ENCODE data around the gene SETD7. TPM values are rescaled to one million over a fixed set of nuclear protein-coding genes. Genes with fewer than 3 reads are reported as not detected.

SETD7 gene
- total and polyA plus RNA-seq, 2 experiments from 2014 or later = 1.1 to 4.2 TPM

DNA sequence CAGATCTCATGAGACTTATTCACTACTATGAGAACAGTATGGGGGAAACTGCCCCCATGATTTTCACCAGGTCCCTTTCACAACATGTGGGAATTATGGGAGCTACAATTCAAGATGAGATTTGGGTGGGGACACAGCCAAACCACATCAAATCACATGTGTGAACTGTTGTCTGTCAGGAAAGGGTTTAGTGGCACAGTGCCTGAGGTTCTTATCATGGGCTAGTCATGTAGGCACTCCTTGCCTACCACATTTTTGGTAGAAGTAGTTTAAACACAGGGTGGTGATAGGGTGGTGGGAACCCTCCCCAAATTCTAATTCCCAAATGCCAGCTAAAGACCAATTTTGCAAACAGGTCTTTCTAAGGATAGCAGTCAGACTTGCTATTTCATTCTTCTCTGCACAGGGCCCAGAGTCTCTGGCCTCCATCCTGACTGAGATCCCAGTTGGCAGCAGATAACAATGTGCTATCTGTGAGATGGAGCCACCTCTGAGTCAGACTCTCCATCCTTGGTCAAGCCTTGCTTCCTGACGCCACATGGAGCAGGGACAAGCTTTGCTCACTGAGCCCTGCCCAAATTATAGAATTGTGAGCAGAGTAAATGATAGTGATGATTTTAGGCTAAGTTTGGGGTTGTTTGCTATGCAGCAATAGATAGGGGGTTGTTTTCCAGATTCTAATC, 33.5 kb upstream of the SETD7 start:
- Histone ChIP-seq H3K27ac (ENCODE audit: low read depth) (no peak overlapping the region), H3K36me3 (ENCODE audit: insufficient read depth) (no peaks in the 10 kb centered on the region), H3K27me3 (ENCODE audit: insufficient read depth) (no peaks in the 10 kb centered on the region), H3K4me3 (no peak overlapping the region), H3K9me2 (ENCODE audit: insufficient read depth) (peaks cover 9% of the 10 kb centered on the region), H3K4me2 (no peak overlapping the region), H2AFZ (no peak overlapping the region), H3K4me1 (ENCODE audit: insufficient read depth) (no peaks in the 10 kb centered on the region), H4K20me1 (replicated peaks; ENCODE audit: insufficient read depth) (no peaks in the 10 kb centered on the region), H3F3A (replicated peaks; ENCODE audit: low read depth) (no peaks in the 10 kb centered on the region), H3K79me2 (replicated peaks; ENCODE audit: insufficient read depth) (no peaks in the 10 kb centered on the region)
- Mint-ChIP-seq H3K4me1 (peaks cover 4% of the 10 kb centered on the region; the same call in 2 of the 3 replicates), H3K36me3 (ENCODE audit: low read depth) (no peaks in the 10 kb centered on the region), H3K27ac (no peak overlapping the region), H3K9me3 (no peaks in the 10 kb centered on the region), H3K4me3 (no peak overlapping the region), H3K27me3 (ENCODE audit: insufficient read depth, low read depth, poor library complexity) (peaks cover 3% of the 10 kb centered on the region)
- no peak for ATAC-seq
- no peak for DNase-seq (ENCODE audit: low spot score)
- no peak for TF ChIP-seq ZNF331 (CRISPR knock-in tag; IDR thresholded peaks at IDR 0.05; ENCODE audit: low read depth)
- TF ChIP-seq CTCF (conservative IDR thresholded peaks at IDR 0.05; ENCODE audit: low read depth in 2 of 2) = no peak
- no peak for TF ChIP-seq JUNB (IDR thresholded peaks at IDR 0.05; ENCODE audit: unreplicated experiment)
- TF ChIP-seq STAT1 (IDR thresholded peaks at IDR 0.05; ENCODE audit: unreplicated experiment) = no peak
- no peak for TF ChIP-seq EZH2phosphoT487 (IDR thresholded peaks at IDR 0.05; ENCODE audit: unreplicated experiment)
- TF ChIP-seq, protein P1, sequence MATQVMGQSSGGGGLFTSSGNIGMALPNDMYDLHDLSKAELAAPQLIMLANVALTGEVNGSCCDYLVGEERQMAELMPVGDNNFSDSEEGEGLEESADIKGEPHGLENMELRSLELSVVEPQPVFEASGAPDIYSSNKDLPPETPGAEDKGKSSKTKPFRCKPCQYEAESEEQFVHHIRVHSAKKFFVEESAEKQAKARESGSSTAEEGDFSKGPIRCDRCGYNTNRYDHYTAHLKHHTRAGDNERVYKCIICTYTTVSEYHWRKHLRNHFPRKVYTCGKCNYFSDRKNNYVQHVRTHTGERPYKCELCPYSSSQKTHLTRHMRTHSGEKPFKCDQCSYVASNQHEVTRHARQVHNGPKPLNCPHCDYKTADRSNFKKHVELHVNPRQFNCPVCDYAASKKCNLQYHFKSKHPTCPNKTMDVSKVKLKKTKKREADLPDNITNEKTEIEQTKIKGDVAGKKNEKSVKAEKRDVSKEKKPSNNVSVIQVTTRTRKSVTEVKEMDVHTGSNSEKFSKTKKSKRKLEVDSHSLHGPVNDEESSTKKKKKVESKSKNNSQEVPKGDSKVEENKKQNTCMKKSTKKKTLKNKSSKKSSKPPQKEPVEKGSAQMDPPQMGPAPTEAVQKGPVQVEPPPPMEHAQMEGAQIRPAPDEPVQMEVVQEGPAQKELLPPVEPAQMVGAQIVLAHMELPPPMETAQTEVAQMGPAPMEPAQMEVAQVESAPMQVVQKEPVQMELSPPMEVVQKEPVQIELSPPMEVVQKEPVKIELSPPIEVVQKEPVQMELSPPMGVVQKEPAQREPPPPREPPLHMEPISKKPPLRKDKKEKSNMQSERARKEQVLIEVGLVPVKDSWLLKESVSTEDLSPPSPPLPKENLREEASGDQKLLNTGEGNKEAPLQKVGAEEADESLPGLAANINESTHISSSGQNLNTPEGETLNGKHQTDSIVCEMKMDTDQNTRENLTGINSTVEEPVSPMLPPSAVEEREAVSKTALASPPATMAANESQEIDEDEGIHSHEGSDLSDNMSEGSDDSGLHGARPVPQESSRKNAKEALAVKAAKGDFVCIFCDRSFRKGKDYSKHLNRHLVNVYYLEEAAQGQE (IDR thresholded peaks at IDR 0.05; ENCODE audit: unreplicated experiment) = no peak
- no peak for TF ChIP-seq POLR2AphosphoS5 (IDR thresholded peaks at IDR 0.05; ENCODE audit: low read depth)
- TF ChIP-seq, protein P2, sequence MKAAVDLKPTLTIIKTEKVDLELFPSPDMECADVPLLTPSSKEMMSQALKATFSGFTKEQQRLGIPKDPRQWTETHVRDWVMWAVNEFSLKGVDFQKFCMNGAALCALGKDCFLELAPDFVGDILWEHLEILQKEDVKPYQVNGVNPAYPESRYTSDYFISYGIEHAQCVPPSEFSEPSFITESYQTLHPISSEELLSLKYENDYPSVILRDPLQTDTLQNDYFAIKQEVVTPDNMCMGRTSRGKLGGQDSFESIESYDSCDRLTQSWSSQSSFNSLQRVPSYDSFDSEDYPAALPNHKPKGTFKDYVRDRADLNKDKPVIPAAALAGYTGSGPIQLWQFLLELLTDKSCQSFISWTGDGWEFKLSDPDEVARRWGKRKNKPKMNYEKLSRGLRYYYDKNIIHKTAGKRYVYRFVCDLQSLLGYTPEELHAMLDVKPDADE (IDR thresholded peaks at IDR 0.05) = no peak
- TF ChIP-seq CREB1 (CRISPR knock-in tag; IDR thresholded peaks at IDR 0.05; ENCODE audit: low read depth) = no peak
- TF ChIP-seq, protein P3, sequence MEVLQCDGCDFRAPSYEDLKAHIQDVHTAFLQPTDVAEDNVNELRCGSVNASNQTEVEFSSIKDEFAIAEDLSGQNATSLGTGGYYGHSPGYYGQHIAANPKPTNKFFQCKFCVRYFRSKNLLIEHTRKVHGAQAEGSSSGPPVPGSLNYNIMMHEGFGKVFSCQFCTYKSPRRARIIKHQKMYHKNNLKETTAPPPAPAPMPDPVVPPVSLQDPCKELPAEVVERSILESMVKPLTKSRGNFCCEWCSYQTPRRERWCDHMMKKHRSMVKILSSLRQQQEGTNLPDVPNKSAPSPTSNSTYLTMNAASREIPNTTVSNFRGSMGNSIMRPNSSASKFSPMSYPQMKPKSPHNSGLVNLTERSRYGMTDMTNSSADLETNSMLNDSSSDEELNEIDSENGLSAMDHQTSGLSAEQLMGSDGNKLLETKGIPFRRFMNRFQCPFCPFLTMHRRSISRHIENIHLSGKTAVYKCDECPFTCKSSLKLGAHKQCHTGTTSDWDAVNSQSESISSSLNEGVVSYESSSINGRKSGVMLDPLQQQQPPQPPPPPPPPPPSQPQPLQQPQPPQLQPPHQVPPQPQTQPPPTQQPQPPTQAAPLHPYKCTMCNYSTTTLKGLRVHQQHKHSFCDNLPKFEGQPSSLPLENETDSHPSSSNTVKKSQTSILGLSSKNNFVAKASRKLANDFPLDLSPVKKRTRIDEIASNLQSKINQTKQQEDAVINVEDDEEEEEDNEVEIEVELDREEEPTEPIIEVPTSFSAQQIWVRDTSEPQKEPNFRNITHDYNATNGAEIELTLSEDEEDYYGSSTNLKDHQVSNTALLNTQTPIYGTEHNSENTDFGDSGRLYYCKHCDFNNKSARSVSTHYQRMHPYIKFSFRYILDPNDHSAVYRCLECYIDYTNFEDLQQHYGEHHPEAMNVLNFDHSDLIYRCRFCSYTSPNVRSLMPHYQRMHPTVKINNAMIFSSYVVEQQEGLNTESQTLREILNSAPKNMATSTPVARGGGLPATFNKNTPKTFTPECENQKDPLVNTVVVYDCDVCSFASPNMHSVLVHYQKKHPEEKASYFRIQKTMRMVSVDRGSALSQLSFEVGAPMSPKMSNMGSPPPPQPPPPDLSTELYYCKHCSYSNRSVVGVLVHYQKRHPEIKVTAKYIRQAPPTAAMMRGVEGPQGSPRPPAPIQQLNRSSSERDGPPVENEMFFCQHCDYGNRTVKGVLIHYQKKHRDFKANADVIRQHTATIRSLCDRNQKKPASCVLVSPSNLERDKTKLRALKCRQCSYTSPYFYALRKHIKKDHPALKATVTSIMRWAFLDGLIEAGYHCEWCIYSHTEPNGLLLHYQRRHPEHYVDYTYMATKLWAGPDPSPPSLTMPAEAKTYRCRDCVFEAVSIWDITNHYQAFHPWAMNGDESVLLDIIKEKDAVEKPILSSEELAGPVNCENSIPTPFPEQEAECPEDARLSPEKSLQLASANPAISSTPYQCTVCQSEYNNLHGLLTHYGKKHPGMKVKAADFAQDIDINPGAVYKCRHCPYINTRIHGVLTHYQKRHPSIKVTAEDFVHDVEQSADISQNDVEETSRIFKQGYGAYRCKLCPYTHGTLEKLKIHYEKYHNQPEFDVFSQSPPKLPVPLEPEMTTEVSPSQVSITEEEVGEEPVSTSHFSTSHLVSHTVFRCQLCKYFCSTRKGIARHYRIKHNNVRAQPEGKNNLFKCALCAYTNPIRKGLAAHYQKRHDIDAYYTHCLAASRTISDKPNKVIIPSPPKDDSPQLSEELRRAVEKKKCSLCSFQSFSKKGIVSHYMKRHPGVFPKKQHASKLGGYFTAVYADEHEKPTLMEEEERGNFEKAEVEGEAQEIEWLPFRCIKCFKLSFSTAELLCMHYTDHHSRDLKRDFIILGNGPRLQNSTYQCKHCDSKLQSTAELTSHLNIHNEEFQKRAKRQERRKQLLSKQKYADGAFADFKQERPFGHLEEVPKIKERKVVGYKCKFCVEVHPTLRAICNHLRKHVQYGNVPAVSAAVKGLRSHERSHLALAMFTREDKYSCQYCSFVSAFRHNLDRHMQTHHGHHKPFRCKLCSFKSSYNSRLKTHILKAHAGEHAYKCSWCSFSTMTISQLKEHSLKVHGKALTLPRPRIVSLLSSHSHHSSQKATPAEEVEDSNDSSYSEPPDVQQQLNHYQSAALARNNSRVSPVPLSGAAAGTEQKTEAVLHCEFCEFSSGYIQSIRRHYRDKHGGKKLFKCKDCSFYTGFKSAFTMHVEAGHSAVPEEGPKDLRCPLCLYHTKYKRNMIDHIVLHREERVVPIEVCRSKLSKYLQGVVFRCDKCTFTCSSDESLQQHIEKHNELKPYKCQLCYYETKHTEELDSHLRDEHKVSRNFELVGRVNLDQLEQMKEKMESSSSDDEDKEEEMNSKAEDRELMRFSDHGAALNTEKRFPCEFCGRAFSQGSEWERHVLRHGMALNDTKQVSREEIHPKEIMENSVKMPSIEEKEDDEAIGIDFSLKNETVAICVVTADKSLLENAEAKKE (CRISPR knock-in tag; IDR thresholded peaks at IDR 0.05) = no peak
